Ramos (cell line): ENCODE data around the gene PDE2A.

Source experiments
- in situ Hi-C: fragments of 300-500 bp; cut with MboI; formaldehyde crosslinking; loops from one replicate; pipeline ENCODE4 v1.14.3; 2022; ENCODE audit warnings: low sequenced_read_pairs; ENCODE audit not compliant: unreplicated experiment

Gene PDE2A

DNA sequence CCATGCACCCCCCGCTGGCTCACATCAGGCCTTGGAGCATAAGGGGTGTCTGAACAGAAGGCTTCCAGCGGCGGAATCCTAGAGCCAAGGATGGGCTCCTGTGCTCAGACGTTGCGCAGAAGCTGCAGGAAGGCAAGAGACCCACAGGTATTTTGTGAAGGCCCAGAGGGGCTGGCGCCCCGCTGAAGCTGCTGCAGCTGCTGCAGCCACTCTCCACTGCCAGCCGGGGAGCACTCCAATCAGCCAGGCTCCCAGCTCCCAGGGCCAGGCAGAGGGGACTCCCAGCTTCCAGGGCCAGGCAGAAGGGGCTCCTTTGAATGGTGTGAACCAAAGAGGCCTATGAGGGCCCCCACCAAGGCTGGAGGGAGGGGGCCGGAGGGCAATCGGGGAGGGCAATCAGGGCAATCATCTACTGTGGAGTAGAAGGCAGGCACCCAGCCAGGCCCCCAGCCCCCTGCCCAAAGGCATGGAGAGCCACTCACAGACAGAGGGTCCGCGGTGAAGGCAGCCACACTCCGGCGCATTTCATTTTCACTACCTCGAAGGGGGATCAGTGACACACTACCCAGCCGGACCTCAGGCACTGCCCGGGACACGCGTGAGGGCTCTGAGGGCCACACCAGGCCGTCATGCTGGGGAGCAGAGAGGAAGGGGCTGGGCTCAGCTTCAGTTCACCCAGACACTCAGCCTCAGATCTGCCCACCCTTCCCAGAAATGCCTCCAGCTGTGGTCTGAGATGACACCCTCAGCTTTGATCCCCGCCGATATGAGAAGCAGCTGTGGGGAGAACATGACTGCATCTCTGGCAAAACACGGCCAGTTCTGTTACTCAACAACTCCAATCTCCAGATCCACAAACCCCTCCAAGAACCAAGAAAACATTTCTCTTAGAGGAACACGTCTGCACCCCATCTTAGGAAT is 11.6 kb upstream of the PDE2A start:
- in situ Hi-C loops, result no loop called here

DNA sequence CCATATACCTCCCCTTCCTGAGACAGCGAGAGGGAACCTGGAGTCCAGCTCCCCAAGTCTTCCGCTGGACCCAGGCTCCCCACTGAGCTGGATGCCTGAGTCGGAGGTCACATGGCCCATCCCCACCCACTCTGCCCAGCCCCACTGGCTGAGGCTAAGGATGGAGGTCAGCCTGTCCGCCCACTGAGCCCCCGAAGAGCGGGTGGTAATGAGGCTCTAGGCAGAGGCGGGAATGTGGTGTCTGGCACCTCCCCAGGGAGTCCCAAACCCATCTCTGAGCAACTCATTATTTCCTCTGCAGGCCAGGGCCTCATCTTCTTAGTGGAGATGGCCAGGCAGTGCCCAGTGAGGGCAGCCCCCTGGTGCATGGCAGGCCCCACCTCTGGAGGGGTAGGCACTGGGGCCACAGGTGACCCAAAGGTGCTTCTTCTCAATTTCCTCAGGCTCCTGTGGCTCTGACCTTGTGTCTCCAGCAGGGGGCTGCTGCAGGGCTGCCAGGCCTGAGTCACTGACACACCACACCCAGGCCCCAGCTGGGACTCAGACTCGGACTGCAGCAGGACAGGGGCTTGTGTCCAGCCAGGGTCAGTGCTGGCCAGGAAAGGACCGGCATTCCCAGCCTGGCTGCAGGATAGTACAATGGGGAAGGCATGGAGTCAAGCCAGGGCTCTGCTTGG is 10.2 kb upstream of the PDE2A start:
- in situ Hi-C loops, result no loop called here

DNA sequence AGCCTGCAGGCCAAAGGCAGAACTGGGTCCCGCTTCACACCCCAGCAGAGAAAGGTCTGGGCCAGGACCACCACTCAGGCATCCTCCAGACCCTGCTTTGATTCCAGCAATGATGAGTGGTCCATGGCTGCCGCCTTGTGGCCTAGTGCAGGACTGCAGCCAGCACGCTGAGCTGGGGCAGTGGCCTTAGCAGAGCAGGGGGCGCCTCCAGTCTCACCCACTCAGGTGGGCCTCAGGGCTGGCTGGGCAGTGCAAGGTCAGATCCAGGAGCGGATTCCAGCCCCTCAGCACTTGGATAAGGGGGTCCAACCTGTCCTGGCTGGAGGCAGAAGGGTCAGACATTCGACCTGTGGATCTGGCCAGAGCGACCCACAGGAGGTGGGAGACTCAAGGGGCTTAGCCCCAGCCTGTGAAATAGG is 9.6 kb upstream of the PDE2A start:
- in situ Hi-C loops, result no loop called here

DNA sequence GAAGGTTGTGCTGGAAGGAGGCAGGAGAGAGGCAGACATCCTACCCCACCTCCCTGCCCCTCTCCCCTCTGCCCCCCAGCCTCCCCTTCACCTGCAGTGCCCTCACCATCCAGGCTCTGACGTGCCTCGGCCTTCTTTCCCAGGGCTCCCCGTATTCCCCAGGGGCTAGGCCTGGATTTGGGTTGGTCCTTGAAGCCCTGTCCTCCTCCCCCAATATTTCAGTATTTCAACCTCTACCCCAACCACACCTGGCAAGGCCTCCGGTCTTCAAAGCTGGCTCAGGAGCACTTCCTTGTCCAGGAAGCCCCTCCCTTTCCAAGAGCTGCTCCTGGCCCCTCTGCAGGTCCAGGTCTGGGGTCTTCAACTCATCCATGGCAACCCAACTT is 8.6 kb upstream of the PDE2A start:
- in situ Hi-C loops, result no loop called here

DNA sequence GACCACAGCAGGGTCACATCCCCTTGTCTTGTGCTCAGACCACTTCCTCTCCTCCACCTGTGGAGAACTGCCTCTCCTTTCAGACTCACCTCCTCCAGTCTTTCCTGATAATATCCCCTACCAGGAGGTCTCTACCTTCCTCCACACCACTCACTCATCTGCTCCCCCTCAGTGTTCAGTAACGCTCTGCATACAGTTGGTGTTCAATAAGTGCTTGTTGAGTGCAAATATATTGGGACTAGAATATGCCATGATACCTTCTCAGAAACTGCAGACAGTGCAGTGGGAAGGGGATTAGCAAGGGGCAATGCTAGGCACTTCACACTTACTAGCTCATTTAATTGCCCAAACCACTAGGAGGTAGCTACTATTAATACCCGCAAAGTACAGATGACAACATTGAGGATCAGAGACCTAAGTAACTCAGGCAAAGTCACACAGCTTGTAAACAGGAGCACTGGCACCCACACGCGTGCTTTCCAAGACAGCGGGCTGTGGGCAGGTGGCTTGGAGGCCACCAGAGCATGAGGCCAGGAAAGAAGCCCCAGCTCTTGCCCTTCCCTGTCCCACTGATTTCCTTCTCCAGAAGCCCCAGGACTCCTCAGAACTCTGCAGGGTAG is 8.1 kb upstream of the PDE2A start:
- in situ Hi-C loops, result no loop called here

DNA sequence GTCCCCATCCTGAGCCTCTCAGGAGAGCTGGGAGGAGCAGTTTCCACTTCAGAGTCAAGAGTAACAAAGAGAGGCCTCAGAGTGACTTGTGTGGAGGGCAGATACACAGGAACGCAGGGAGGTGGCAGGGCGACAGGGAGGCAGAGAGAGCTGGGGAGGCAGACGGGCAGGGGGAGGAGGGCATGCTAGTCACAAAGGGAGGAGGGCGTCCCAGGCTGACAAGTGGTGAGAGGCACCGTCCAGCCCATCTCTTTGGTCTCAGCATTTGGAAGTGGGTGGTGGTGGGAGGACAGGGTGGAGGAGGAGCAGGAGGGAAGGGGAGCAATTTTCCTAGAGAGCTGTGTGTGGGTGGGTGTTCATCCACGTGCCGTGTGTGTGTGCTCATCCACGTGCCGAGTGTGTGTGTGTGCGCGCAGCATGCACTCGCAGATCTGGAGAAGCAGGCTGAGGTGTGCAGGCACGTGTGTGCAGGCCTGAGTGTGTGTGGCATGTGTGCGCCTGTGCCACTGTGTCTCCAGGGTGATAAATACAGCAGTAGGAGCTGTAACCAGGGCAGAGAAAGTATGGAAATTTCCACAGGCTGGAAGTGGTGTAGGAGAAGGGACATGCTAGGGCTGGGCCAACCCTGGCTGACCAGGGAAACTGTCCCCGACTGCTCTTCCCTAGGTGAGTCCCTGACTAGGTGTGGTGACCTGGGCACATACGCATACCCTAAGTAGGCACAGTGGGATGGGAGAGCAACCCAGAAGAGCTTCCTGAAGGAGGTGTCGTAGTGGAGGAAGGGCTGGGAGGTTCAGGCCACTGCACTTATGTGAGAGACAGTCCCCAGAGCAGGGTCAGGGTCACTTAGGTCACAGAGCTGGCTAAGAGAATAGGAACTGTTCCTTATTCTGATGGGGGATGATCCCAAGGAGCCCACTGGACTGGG is 7.3 kb upstream of the PDE2A start:
- in situ Hi-C loops, result no loop called here

DNA sequence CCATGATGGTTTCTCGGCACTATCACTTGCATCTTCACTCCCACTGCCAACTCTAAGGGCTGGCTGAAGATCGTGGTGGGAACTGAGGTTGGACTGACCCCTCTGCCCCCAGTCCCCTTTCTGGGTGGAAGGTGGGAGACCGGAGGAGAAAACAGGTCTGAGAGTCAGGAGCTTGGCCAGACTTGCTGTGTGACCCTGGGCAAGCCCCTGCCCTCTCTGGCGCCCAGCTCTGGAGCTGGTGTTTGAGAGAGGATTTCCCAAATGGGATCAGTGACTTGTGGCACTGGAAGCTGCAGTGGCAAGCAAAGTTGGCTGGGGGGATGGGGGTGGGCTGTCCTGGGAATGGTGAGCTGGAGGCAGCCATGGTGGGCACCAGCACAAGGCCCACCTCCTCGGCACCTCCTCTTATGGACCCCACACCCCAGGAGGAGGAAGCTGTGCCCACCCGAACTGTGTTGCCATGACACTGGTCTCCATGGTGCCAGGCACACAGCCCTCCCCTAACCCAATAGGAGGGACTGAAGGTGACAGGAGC is 6.5 kb upstream of the PDE2A start:
- in situ Hi-C loops, result no loop called here

DNA sequence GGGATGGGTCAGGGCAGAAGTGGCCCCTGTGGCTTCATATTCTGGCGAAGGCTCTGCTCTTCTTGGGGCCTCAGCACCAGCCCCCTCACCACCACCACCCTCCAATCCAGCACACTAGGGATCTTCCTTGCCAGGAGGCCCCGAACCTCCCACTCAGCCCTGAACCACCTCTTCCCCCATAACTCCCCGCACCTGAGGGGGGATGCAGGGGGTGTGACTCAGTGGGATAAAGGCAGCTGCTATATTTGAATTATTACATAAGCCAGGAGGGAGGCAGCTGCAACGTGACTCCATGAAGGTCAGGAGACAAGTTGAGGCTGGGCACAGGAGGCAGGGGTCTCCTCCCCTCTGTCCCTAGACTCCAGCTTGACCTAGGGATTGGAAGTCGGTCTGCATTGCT is 5.6 kb upstream of the PDE2A start:
- in situ Hi-C loops, result no loop called here

DNA sequence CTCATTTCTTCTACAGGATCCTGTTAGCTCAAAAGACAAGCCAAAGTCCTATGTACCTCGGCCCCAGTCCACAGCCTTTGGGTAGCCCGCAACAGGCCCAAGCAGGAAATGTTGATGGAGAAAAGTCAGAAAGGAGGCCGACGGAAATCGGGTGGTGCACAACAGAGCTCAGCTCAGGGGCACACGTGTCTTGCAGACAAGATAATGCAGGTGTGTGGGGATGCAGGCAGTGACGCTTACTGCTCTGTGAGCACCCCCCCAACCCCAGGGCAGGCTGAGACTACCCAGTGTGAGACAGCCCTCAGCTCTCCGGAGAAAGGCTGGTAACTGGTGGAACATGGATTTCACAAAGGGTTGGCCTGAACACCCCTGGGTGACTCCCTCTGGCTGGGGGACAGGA is 4.3 kb upstream of the PDE2A start:
- in situ Hi-C loops, result no loop called here

DNA sequence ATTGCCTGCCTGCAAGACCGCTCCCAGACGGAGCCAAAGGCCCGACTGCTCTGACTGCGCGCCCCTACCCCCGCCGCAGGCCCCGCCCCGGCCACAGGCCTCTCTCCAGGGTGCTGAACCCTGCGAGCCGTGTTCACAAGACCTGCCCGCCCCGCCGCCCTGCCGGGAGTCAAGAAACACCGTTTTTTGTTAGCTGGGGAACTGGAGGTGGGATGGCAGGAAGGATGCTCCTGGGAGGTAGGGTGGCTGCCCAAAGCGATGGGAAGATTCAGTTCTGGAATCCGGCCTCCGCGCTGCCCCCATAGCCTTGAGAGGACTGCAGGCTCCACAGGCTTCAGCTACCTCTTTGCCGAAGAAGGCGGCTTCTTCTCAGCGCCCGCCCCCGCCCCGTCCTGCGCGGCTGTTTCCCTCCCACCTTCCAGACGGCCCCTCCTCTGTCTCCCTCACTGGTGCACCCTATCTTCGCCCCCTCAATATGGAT is 2.7 kb upstream of the PDE2A start:
- in situ Hi-C loops, result no loop called here

DNA sequence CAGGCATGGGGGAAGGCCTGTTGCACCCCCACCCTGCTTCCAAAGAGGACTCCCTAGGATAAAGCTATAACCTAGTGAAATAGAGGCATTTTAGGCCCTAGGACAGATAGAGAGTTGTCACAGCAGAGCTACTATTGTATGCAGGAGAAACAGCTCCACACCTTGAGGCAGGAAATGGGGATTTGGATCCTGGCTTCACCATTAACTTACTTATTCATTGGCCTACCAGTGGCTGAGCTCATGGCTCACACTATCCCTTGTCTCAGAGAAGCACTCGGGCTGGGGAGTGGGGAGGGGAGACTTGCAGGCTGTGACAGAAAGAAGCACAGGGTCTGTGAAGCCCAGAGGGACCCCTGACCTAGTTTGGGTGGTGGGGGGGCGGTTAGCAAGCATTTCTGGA is 999 bp upstream of the PDE2A start:
- in situ Hi-C loops, result no loop called here

DNA sequence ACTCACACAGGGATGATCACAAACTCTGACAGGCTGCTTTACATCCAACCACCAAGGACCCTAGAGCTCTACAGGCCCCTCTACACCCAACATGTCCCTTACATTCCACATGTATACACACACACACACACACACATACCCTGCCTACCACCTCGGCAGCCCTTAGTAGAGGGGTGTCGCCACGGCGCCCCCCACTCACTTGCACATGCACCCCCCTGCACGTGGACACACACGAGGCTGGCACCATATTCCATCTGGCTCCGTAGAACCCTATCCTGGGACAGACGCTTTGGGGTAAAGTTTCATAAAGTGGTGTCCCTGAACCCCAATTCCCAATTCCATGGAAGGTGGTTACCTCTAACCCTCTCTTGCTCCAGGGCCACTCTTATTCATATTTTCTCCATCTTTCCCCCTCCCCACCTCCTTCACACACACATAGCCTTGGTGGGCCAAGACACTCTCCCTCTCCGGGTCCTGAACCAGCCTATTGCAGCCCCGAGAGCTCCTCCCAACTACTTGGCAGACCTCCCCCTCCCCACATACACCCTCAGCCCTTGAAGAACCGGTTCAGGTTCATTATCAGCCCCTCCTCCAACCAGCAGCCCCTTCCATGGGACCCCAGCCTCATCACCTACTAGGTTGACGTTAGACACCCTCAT is 809 bp downstream of the PDE2A start:
- in situ Hi-C loops, result no loop called here

DNA sequence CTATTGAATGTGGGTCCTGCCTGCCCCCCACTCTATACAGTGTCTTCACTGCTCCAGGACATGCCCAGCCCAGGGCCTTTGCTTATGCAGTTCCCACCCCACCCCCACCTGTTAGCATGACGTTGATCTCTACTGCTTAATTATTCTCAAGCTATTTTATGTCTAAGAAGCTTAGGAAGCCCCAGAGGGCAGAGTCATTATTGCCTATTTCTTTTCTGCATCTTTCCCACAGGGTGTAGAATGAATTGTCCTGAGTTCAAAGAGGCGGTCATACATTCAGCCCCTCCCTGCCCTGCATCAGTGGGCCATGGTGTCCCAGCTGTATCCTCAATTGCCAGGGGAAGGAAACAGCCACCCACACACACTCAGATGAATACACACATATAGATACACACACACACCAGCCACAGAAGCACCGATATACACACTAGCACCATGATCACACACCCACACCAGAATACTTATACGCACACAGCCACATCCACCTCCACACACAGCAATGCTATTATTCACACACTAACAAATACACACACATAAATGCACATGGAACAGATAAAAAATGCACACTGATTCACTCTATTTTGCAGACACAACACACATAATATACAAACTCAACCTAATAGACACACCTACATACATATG is 1.5 kb downstream of the PDE2A start:
- in situ Hi-C loops, result no loop called here

DNA sequence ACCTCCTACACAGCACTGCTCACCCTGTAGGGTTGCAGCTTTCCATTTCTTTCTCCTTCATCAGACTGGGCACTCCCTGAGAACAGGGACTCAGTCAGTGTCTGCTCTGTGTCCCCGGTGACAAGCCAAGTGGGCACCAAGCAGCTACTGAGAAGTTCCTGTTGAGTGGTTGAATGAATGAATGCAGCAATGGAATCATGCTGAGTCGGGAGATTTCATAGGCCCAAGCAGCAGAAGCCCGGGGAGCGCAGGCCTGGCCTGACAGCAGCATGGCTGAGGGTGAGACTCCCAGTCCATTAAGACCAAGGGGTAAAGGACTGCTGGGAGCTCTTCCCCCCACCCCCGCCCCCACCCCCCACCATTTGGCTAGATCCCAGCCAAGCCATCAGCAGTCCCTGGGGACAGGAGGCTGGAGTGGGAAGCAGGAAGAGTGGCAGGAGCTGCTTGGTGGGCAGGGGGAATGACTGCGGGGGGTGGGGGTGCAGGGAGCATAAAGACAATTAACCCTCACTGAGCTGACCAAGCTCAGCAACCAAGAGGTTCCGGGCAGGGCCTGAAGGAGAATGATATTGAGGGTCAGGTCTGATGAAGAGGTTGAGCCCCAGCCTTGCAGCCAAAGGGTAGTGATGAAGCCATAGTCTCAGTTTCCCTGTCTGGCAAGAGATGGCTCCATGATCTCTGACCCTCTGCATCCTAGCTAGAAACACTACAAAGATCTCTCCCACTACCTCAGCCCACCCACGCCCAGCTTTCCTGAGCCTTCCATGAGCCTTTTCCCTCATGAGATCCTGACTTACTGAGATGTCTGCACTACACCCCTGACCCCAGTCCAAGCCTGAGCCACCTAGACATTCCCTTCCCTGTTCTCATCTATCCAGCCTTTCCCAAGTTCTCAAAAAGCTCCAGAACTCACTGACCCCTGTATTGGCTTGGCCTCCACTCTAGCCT is 2.8 kb downstream of the PDE2A start:
- in situ Hi-C loops, result no loop called here

DNA sequence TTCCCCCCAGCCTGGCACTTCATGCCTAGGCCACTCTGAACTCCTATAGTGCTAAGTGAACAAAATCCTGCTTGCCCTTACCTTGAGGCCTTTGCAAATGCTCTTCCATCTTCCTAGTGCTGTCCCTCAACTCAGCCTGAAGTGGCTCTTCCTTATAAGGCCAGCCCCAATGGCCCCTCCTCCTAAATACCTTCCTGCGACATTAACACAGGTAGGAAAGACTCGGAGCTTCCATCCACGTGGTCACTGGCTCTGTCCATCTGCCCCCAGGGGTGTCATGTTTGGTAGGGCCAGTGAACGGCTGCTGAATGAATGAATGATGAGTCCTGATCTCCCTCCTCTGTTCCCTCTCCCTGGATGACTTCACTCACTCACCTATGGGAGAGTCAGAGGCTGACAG is 4.2 kb downstream of the PDE2A start:
- in situ Hi-C loops, result no loop called here

DNA sequence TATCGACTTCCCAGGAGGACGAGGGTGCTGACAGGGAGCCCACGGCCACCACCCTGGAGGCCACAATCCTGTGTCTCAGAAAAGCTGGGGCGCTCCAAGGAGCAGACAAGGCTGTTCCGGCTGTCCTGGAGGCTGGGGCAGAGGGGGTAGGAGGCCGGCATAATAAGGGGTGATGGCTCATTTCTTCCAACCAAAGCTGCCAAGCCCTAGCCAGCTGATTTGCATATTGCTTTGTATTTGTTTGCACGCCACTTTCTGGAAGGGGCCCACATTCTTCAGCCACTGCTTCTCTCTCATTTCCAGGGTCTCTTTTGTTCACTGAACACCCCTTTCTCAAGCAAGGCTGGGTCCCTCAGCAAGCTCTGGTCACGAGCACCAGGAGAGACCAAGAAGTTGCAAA is 4.7 kb downstream of the PDE2A start:
- in situ Hi-C loops, result no loop called here

DNA sequence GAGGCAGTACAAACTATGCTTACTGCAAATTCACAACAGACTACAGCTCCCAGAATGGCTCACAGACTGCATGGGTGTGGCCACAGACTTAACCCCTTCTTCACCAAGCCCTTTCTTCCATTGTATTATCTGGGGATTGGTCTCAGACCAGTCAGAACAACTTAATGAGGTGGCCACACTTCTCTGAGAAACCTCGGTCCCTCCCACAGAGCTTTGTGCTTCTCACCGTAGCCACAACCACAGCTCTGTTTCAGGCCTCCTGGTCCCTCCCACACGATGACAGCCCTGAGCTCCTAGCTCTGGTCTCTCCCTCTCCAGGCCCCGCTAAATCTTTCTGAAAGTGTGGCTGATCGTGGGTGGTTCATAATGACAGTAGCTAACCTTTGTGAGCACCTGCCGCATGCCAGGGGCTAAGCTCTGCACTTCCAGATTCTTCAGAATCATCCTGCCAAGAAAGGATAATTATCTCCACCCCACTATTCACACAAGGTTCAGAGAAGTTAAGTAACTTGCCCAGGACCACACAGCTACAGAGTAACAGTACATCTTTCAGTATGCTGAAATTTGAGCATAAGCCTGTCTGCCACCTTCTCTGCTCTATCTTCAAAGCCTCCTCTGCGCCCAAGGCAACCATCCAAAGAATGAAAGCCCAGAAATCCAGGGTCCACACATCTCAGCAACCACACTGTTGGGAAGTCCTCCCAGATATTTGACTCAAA is 5.4 kb downstream of the PDE2A start:
- in situ Hi-C loops, result no loop called here
